ENCODE measurements around the gene ZNF473. TPM values are rescaled to one million over a fixed set of nuclear protein-coding genes. Genes with fewer than 3 reads are reported as not detected.

The ZNF473 gene
- total RNA-seq, 1 experiment from 2014 or later, result 19.0 TPM

DNA sequence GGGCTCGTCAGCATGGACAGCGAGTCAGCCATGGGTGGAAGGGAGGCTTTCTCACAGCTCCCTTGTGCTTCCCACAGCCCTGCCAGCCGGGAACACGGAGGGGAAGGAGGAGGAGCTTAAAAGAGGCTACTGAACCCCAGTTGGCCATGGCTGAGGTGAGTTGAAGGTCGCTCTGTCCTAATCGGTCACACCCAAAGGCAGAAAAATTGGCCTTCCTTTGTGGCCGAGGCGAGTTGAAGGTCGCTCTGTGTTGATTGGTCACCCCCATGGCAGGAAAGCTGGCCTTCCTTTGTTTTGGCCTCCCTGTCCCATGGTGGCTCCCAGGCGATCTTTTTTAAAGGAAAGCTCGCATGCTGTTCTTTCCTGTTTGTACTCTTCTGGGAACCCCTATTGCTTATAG is 5.1 kb downstream of the ZNF473 start:
- Histone ChIP-seq H3K9ac (ENCODE audit: extremely low read depth, insufficient read length, low read length) (no peak overlapping the region), H3K79me1 (ENCODE audit: insufficient read depth, low read depth, low read length, poor library complexity, severe bottlenecking) (peaks cover 12% of the 10 kb centered on the region), H2AK5ac (ENCODE audit: insufficient read length, low read length) (no peak overlapping the region), H3K4me2 (ENCODE audit: insufficient read depth, insufficient read length, low read length) (no peak overlapping the region), H3K79me2 (ENCODE audit: insufficient read depth, low read length) (peaks cover 2% of the 10 kb centered on the region; the same call in 1 of the 2 replicates), H4K20me1 (ENCODE audit: control insufficient read depth, insufficient read depth, insufficient read length) (no peaks in the 10 kb centered on the region), H3K27ac (ENCODE audit: insufficient read length, low read depth, low read length) (no peak overlapping the region), H3T11ph (ENCODE audit: low read length) (no peak overlapping the region), H4K5ac (ENCODE audit: insufficient read length, low read depth, low read length) (no peak overlapping the region), H4K91ac (ENCODE audit: insufficient read length, low read depth, low read length) (no peak overlapping the region), H2BK5ac (ENCODE audit: insufficient read length, low read length) (no peak overlapping the region), H3K14ac (ENCODE audit: insufficient read depth, low read length) (no peak overlapping the region), H3K27me3 (ENCODE audit: insufficient read depth, low read length) (no peaks in the 10 kb centered on the region), H2AFZ (ENCODE audit: low read length) (no peak overlapping the region), H3K9me3 (ENCODE audit: control insufficient read depth, low read depth, low read length) (no peaks in the 10 kb centered on the region), H3K4me1 (ENCODE audit: insufficient read depth, low read length) (no peaks in the 10 kb centered on the region), H3K18ac (ENCODE audit: insufficient read length, low read depth, low read length) (no peak overlapping the region), H2BK15ac (ENCODE audit: low read depth, low read length) (no peak overlapping the region), H3K23me2 (ENCODE audit: insufficient read length, low read depth, low read length, poor library complexity, severe bottlenecking) (no peaks in the 10 kb centered on the region), H2BK12ac (ENCODE audit: insufficient read length, low read depth, low read length) (no peak overlapping the region), H2BK120ac (ENCODE audit: low read depth, low read length, poor library complexity, severe bottlenecking) (no peak overlapping the region), H2BK20ac (ENCODE audit: low read depth, low read length, poor library complexity, severe bottlenecking) (no peak overlapping the region), H4K8ac (replicated peaks; ENCODE audit: insufficient read length, low read depth, low read length) (no peak overlapping the region), H3K23ac (ENCODE audit: insufficient read length, low read depth, low read length) (no peak overlapping the region), H3K4ac (ENCODE audit: low read depth, low read length) (no peak overlapping the region), H3K56ac (ENCODE audit: insufficient read length, low read depth, low read length) (no peak overlapping the region)
- H3K27me3 Mint-ChIP-seq (ENCODE audit: low read depth), result peaks cover under 1% of the 10 kb centered on the region; the same call in 1 of the 2 replicates
- H3K27ac Mint-ChIP-seq, result no peak overlapping the region
- no peak overlapping the region; a peak in 1 of 5 replicates for H3K4me3 Mint-ChIP-seq
- H3K9me3 Mint-ChIP-seq, result peaks cover 4 to 6% of the 10 kb centered on the region in 2 experiments; a peak in 4 of 5 replicates
- TF ChIP-seq, protein P1, sequence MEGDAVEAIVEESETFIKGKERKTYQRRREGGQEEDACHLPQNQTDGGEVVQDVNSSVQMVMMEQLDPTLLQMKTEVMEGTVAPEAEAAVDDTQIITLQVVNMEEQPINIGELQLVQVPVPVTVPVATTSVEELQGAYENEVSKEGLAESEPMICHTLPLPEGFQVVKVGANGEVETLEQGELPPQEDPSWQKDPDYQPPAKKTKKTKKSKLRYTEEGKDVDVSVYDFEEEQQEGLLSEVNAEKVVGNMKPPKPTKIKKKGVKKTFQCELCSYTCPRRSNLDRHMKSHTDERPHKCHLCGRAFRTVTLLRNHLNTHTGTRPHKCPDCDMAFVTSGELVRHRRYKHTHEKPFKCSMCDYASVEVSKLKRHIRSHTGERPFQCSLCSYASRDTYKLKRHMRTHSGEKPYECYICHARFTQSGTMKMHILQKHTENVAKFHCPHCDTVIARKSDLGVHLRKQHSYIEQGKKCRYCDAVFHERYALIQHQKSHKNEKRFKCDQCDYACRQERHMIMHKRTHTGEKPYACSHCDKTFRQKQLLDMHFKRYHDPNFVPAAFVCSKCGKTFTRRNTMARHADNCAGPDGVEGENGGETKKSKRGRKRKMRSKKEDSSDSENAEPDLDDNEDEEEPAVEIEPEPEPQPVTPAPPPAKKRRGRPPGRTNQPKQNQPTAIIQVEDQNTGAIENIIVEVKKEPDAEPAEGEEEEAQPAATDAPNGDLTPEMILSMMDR (conservative IDR thresholded peaks at IDR 0.05), result no peak
- WGBS (ENCODE audit: extremely low coverage, insufficient read length, low lambda C conversion rate), result no CpG with 5 or more reads among the region's 11 CpGs
- DNase-seq, result no peak
- H3K36me3 Mint-ChIP-seq (ENCODE audit: insufficient read depth in 1 of 3, low read depth in 3 of 3), result peaks cover 50 to 72% (median 57%) of the 10 kb centered on the region in 3 experiments
- peaks cover 5 to 11% of the 10 kb centered on the region in 2 experiments for H3K4me1 Mint-ChIP-seq
